ENCODE data around the gene LATS2.
"Not testable (repeated sequence)": the region's sequence is repeated elsewhere in the genome, so short reads cannot be mapped to it uniquely, and the experiment has no call there.

LATS2 gene

GRCh38 chr13:20989656-20990321 lies 71.6 kb downstream of the LATS2 start:
- DNase-seq, result no peak

- no peak for DNase-seq
Observed at GRCh38 chr13:20988909-20989655, 72.3 kb downstream of the LATS2 start.

- DNase-seq, result no peak
Observed at GRCh38 chr13:20988033-20988908, 73.1 kb downstream of the LATS2 start.

- no peak for DNase-seq
Observed at GRCh38 chr13:20987599-20987998, 73.8 kb downstream of the LATS2 start.

GRCh38 chr13:20984879-20985278 lies 76.5 kb downstream of the LATS2 start:
- no peak for DNase-seq

GRCh38 chr13:20983386-20983785 lies 78.0 kb downstream of the LATS2 start:
- no peak for DNase-seq

GRCh38 chr13:20981370-20982095 lies 79.9 kb downstream of the LATS2 start:
- DNase-seq, result no peak

GRCh38 chr13:20980899-20981298 lies 80.5 kb downstream of the LATS2 start:
- DNase-seq, result no peak

- DNase-seq, result no peak
Observed at GRCh38 chr13:20980430-20980829, 81.0 kb downstream of the LATS2 start.

- DNase-seq, result no peak
Observed at GRCh38 chr13:20977394-20977793, 84.0 kb downstream of the LATS2 start.

GRCh38 chr13:20974981-20975585 lies 86.3 kb downstream of the LATS2 start:
- no peak for DNase-seq

GRCh38 chr13:20973886-20974425 lies 87.4 kb downstream of the LATS2 start:
- DNase-seq, result no peak

GRCh38 chr13:20972731-20973130 lies 88.7 kb downstream of the LATS2 start:
- no peak for DNase-seq

- DNase-seq, result no peak
Observed at GRCh38 chr13:20969182-20969581, 92.2 kb downstream of the LATS2 start.

- no peak for DNase-seq
Observed at GRCh38 chr13:20968745-20969144, 92.6 kb downstream of the LATS2 start.

GRCh38 chr13:20967340-20967739 lies 94.0 kb downstream of the LATS2 start:
- no peak for DNase-seq

GRCh38 chr13:20964904-20965303 lies 96.5 kb downstream of the LATS2 start:
- DNase-seq, result no peak

- DNase-seq, result not testable (repeated sequence)
Observed at GRCh38 chr13:20961663-20962062, 99.7 kb downstream of the LATS2 start.

GRCh38 chr13:20960663-20961309 lies 100.6 kb downstream of the LATS2 start:
- no peak for DNase-seq

GRCh38 chr13:20957049-20957620 lies 104.3 kb downstream of the LATS2 start:
- DNase-seq, result not testable (repeated sequence)

- no peak for DNase-seq
Observed at GRCh38 chr13:20955496-20955895, 105.9 kb downstream of the LATS2 start.

All from stimulated activated CD4-positive, alpha-beta T cell treated with anti-CD3 and anti-CD28 coated beads, Interleukin-4, amount 100 ng/mL, for 1 hour (primary cell).